Measurements from ENCODE around the gene CNOT4. TPM values are rescaled to one million over a fixed set of nuclear protein-coding genes. Genes with fewer than 3 reads are reported as not detected.

Gene CNOT4
- total RNA-seq, 1 experiment from 2014 or later, result 9.7 TPM

- intact Hi-C loops (cut with micrococcal nuclease), result loop anchor here (5.0 kb wide), 1 partner anchor 147 kb away; the partner anchor contains the start of gene NUP205
Measured at GRCh38 chr7:135410543-135410942, 99.4 kb downstream of the CNOT4 start.

GRCh38 chr7:135409845-135410542, 99.9 kb downstream of the CNOT4 start:
- DNase-seq (no peak), ATAC-seq (no peak)
- no peak overlapping the region for H3K4me2 ChIP-seq (ENCODE audit: low read length)
- no TSS peak for BruUV-seq (replicated peaks)
- no peaks in the 10 kb centered on the region for H3F3A ChIP-seq (ENCODE audit: low read length, unreplicated experiment)
- H3K4me3 ChIP-seq (ENCODE audit: low read length), result no peak overlapping the region
- ChIA-PET CTCF (no interaction called here), POLR2A (ENCODE audit: unreplicated experiment) (no interaction called here)
- no peaks in the 10 kb centered on the region for H3K4me1 ChIP-seq (ENCODE audit: insufficient read depth, low read length)
- H3K79me2 ChIP-seq (ENCODE audit: low read length), result no peaks in the 10 kb centered on the region
- no peak overlapping the region for H2AFZ ChIP-seq (ENCODE audit: low read length)
- intact Hi-C loops (cut with micrococcal nuclease), result loop anchor here (5.0 kb wide), 1 partner anchor 147 kb away; the partner anchor contains the start of gene NUP205
- TF ChIP-seq CTCF (conservative IDR thresholded peaks at IDR 0.05; ENCODE audit: low read depth, low read length) (no peak), EZH2 (IDR thresholded peaks at IDR 0.05; ENCODE audit: low read length, unreplicated experiment) (no peak), EZH2phosphoT487 (IDR thresholded peaks at IDR 0.05; ENCODE audit: borderline replicate concordance, low read length) (no peak)
- H4K20me1 ChIP-seq (ENCODE audit: low read length), result no peaks in the 10 kb centered on the region
- no peaks in the 10 kb centered on the region for H3K9me2 ChIP-seq (replicated peaks; ENCODE audit: low read length)
- no peak overlapping the region for H3K9ac ChIP-seq (ENCODE audit: low read length)
- H3K27me3 ChIP-seq (ENCODE audit: low read length), result no peaks in the 10 kb centered on the region
- no peaks in the 10 kb centered on the region for H3K36me3 ChIP-seq (ENCODE audit: low read depth, low read length)
- H3K9me3 ChIP-seq (ENCODE audit: low read length), result no peaks in the 10 kb centered on the region
- H3K27ac ChIP-seq (ENCODE audit: low read length), result no peak overlapping the region

More at GRCh38 chr7:135410543-135410942, 99.4 kb downstream of the CNOT4 start:
- no TSS peak for BruUV-seq (replicated peaks)
- H3K36me3 ChIP-seq (ENCODE audit: low read depth, low read length), result no peaks in the 10 kb centered on the region
- DNase-seq (no peak), ATAC-seq (no peak)
- POLR2A ChIA-PET (ENCODE audit: unreplicated experiment), result no interaction called here
- CTCF ChIA-PET, result no interaction called here
- H3K4me1 ChIP-seq (ENCODE audit: insufficient read depth, low read length), result no peaks in the 10 kb centered on the region
- H3K9me3 ChIP-seq (ENCODE audit: low read length), result no peaks in the 10 kb centered on the region
- H3F3A ChIP-seq (ENCODE audit: low read length, unreplicated experiment), result no peaks in the 10 kb centered on the region
- H3K9ac ChIP-seq (ENCODE audit: low read length), result no peak overlapping the region
- H3K27me3 ChIP-seq (ENCODE audit: low read length), result no peaks in the 10 kb centered on the region
- no peaks in the 10 kb centered on the region for H3K79me2 ChIP-seq (ENCODE audit: low read length)
- no peak overlapping the region for H3K4me3 ChIP-seq (ENCODE audit: low read length)
- no peak overlapping the region for H3K4me2 ChIP-seq (ENCODE audit: low read length)
- H4K20me1 ChIP-seq (ENCODE audit: low read length), result no peaks in the 10 kb centered on the region
- H3K27ac ChIP-seq (ENCODE audit: low read length), result no peak overlapping the region
- no peaks in the 10 kb centered on the region for H3K9me2 ChIP-seq (replicated peaks; ENCODE audit: low read length)
- TF ChIP-seq EZH2 (IDR thresholded peaks at IDR 0.05; ENCODE audit: low read length, unreplicated experiment), result no peak
- TF ChIP-seq CTCF (conservative IDR thresholded peaks at IDR 0.05; ENCODE audit: low read depth, low read length), result no peak
- no peak for TF ChIP-seq EZH2phosphoT487 (IDR thresholded peaks at IDR 0.05; ENCODE audit: borderline replicate concordance, low read length)
- H2AFZ ChIP-seq (ENCODE audit: low read length), result no peak overlapping the region

DNA sequence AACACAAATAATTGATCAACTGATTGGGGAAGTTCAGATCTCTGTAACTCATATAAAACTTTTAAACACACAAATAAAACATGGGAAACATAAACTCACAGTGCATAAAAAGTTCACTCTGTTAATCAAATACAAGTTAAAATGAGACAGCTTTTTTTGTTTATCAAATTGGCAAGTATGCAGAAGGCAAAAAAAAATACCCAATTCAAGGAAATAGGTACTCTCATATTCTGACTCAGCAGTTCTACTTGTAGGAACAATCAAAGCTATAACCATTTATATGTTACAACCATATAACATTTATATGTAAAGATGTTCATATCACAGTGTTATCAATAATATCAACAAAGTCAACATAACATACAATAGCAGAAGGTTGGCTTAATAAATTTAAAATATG, 102.0 kb downstream of the CNOT4 start:
- TF ChIP-seq CTCF (conservative IDR thresholded peaks at IDR 0.05; ENCODE audit: low read depth, low read length) (no peak), EZH2 (IDR thresholded peaks at IDR 0.05; ENCODE audit: low read length, unreplicated experiment) (no peak), EZH2phosphoT487 (IDR thresholded peaks at IDR 0.05; ENCODE audit: borderline replicate concordance, low read length) (no peak)

More for the DNA sequence above, 102.0 kb downstream of the CNOT4 start:
- Histone ChIP-seq H3K36me3 (ENCODE audit: low read depth, low read length) (no peaks in the 10 kb centered on the region), H3K4me2 (ENCODE audit: low read length) (no peak overlapping the region), H3K9me2 (replicated peaks; ENCODE audit: low read length) (no peaks in the 10 kb centered on the region), H3K4me1 (ENCODE audit: insufficient read depth, low read length) (no peaks in the 10 kb centered on the region), H2AFZ (ENCODE audit: low read length) (no peak overlapping the region), H3F3A (ENCODE audit: low read length, unreplicated experiment) (no peaks in the 10 kb centered on the region), H3K9me3 (ENCODE audit: low read length) (no peaks in the 10 kb centered on the region), H3K27ac (ENCODE audit: low read length) (no peak overlapping the region), H3K27me3 (ENCODE audit: low read length) (no peaks in the 10 kb centered on the region), H3K4me3 (ENCODE audit: low read length) (no peak overlapping the region), H3K79me2 (ENCODE audit: low read length) (no peaks in the 10 kb centered on the region), H3K9ac (ENCODE audit: low read length) (no peak overlapping the region), H4K20me1 (ENCODE audit: low read length) (no peaks in the 10 kb centered on the region)
- ChIA-PET CTCF (no interaction called here), POLR2A (ENCODE audit: unreplicated experiment) (no interaction called here)
- DNase-seq, result no peak
- intact Hi-C loops (cut with micrococcal nuclease), result no loop called here
- BruUV-seq (replicated peaks), result no TSS peak
- ATAC-seq, result no peak
